ENCODE results near the gene OPN1MW. TPM values are rescaled to one million over a fixed set of nuclear protein-coding genes. Genes with fewer than 3 reads are reported as not detected.

Gene OPN1MW
- total and polyA plus RNA-seq, 2 of the 8 experiments (the other 6 are each of a cell fraction or from before 2014, with no cell fraction given), result not detected

DNA sequence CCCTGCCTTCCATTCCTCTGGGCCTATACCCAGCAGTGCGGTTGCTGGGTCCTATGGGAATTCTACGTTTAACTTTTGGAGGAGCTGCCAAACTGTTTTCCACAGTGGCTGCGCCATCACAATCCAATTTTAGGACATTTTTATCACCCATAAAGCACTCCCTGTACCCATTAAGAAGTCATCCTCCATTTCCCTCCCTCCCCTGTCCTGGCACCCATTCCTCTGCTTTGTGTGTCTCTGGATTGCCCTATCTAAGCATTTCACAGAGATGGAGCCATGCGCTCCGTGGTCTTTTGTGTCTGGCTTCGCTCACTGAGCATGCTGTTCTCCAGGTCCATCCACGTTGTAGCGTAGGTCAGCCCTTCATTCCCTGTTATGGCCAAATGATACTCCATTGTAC is 40.0 kb upstream of the OPN1MW start:
- no peak for FAIRE-seq
- Histone ChIP-seq H4K20me1 (replicated peaks in 1 of 2; ENCODE audit: control insufficient read depth in 1 of 2, insufficient read depth in 2 of 2, low read length in 2 of 2) (no peaks in the 10 kb centered on the region), H4K91ac (replicated peaks; ENCODE audit: insufficient read length, low read length) (no peak overlapping the region), H2BK12ac (ENCODE audit: low read depth, low read length) (no peak overlapping the region), H3K4me1 (replicated peaks in 1 of 4; ENCODE audit: control insufficient read depth in 3 of 4, insufficient read depth in 4 of 4, low read length in 3 of 4) (no peaks in the 10 kb centered on the region), H3K9ac (replicated peaks in 1 of 4; ENCODE audit: extremely low read depth in 1 of 4, low read depth in 3 of 4, low read length in 3 of 4) (no peak overlapping the region), H2BK20ac (ENCODE audit: low read length) (no peak overlapping the region), H2BK120ac (replicated peaks; ENCODE audit: low read depth, low read length) (no peak overlapping the region), H3K18ac (ENCODE audit: extremely low read depth, low read length) (no peak overlapping the region), H3K23ac (ENCODE audit: insufficient read length) (no peak overlapping the region), H2BK15ac (ENCODE audit: low read length) (no peak overlapping the region), H2AK5ac (ENCODE audit: low read depth, low read length) (no peak overlapping the region), H3K9me3 (ENCODE audit: insufficient read depth in 2 of 2, low read depth in 1 of 2, low read length in 1 of 2) (no peaks in the 10 kb centered on the region), H3K23me2 (ENCODE audit: low read depth, low read length) (no peaks in the 10 kb centered on the region), H4K8ac (ENCODE audit: extremely low read depth, insufficient read depth, low read length) (no peak overlapping the region), H3K4me3 (ENCODE audit: extremely low read depth in 1 of 4, insufficient read depth in 2 of 4, low read depth in 3 of 4, low read length in 4 of 4) (no peak overlapping the region), H3K4me2 (ENCODE audit: insufficient read depth in 1 of 2, low read depth in 2 of 2, low read length in 2 of 2) (no peak overlapping the region), H3K79me1 (ENCODE audit: low read depth, low read length) (no peaks in the 10 kb centered on the region), H2AFZ (ENCODE audit: low read length) (no peak overlapping the region), H3K27me3 (replicated peaks in 1 of 4; ENCODE audit: control insufficient read depth in 3 of 4, extremely low read depth in 1 of 4, insufficient read depth in 3 of 4, low read length in 3 of 4) (no peaks in the 10 kb centered on the region), H3K36me3 (ENCODE audit: control insufficient read depth in 2 of 4, insufficient read depth in 4 of 4, low read length in 3 of 4) (no peaks in the 10 kb centered on the region), H3K79me2 (ENCODE audit: control insufficient read depth in 1 of 2, insufficient read depth in 2 of 2, low read length in 2 of 2) (no peaks in the 10 kb centered on the region), H3K4ac (replicated peaks; ENCODE audit: insufficient read length, low read depth, low read length) (no peak overlapping the region), H3K27ac (ENCODE audit: low read depth, low read length) (no peak overlapping the region), H4K5ac (ENCODE audit: insufficient read length, low read depth, low read length) (no peak overlapping the region), H2BK5ac (ENCODE audit: low read depth, low read length) (no peak overlapping the region), H3K14ac (ENCODE audit: insufficient read length) (no peak overlapping the region), H3K56ac (replicated peaks; ENCODE audit: insufficient read length, low read depth, low read length) (no peak overlapping the region)
- 95% methylated on average over 6 of the region's 8 CpGs; no CpG with 5 or more reads in 1 of the 2 experiments for WGBS, 2 experiments (ENCODE audit: extremely low coverage in 1 of 2, insufficient coverage in 1 of 2, insufficient read length in 1 of 2, insufficient replicate concordance in 2 of 2, low coverage in 1 of 2, low lambda C conversion rate in 2 of 2, missing lambda C conversion rate in 1 of 2)
- POLR2A ChIA-PET (ENCODE audit: partially characterized antibody), result no interaction called here
- no peak for DNase-seq (ENCODE audit: low read depth in 1 of 2, low spot score in 2 of 2)
- CTCF ChIA-PET (ENCODE audit: partially characterized antibody), result no interaction called here
- TF ChIP-seq RFX5 (IDR thresholded peaks at IDR 0.05; ENCODE audit: borderline replicate concordance, low read depth, low read length) (no peak), TAF1 (IDR thresholded peaks at IDR 0.05; ENCODE audit: low read depth, low read length) (no peak)

All from H1 (cell line).